GM21576 (cell line): ENCODE measurements around the gene LANCL2.
"Not testable (repeated sequence)": the region's sequence is repeated elsewhere in the genome, so short reads cannot be mapped to it uniquely, and the experiment has no call there.

Experiments used
- ATAC-seq: cut with Tn5 transposase; IDR thresholded peaks from one replicate; pipeline ENCODE4 v1.9.1; 2021; ENCODE audit warnings: mild to moderate bottlenecking, moderate library complexity; ENCODE audit not compliant: unreplicated experiment

LANCL2 gene

GRCh38 chr7:55469271-55469681 lies 104.1 kb downstream of the LANCL2 start:
- ATAC-seq: no peak

GRCh38 chr7:55469721-55470120 lies 104.6 kb downstream of the LANCL2 start:
- no peak for ATAC-seq

GRCh38 chr7:55470261-55470660 lies 105.1 kb downstream of the LANCL2 start:
- ATAC-seq: no peak

- not testable (repeated sequence) for ATAC-seq
Measured at GRCh38 chr7:55471594-55471993, 106.5 kb downstream of the LANCL2 start.

GRCh38 chr7:55472406-55472805 lies 107.3 kb downstream of the LANCL2 start:
- not testable (repeated sequence) for ATAC-seq

- no peak for ATAC-seq
Measured at GRCh38 chr7:55472928-55473725, 108.0 kb downstream of the LANCL2 start.

- no peak for ATAC-seq
Measured at GRCh38 chr7:55473932-55474331, 108.8 kb downstream of the LANCL2 start.

GRCh38 chr7:55474944-55475854 lies 110.1 kb downstream of the LANCL2 start:
- ATAC-seq: no peak

- no peak for ATAC-seq
Measured at GRCh38 chr7:55475855-55476803, 111.0 kb downstream of the LANCL2 start.

GRCh38 chr7:55476852-55477780 lies 112.0 kb downstream of the LANCL2 start:
- ATAC-seq: no peak

GRCh38 chr7:55477781-55478374 lies 112.7 kb downstream of the LANCL2 start:
- ATAC-seq: no peak

GRCh38 chr7:55478700-55479099 lies 113.6 kb downstream of the LANCL2 start:
- ATAC-seq: no peak

- no peak for ATAC-seq
Measured at GRCh38 chr7:55481155-55481554, 116.0 kb downstream of the LANCL2 start.

- ATAC-seq: no peak
Measured at GRCh38 chr7:55483046-55483445, 117.9 kb downstream of the LANCL2 start.
